HG03045 (cell line): ENCODE results near the gene TIGD7.

ENCODE experiments used
- ATAC-seq: cut with Tn5 transposase; IDR thresholded peaks from one replicate; pipeline ENCODE4 v1.9.1; 2021; ENCODE audit warnings: mild to moderate bottlenecking, moderate library complexity; ENCODE audit not compliant: unreplicated experiment

TIGD7 gene, protein sequence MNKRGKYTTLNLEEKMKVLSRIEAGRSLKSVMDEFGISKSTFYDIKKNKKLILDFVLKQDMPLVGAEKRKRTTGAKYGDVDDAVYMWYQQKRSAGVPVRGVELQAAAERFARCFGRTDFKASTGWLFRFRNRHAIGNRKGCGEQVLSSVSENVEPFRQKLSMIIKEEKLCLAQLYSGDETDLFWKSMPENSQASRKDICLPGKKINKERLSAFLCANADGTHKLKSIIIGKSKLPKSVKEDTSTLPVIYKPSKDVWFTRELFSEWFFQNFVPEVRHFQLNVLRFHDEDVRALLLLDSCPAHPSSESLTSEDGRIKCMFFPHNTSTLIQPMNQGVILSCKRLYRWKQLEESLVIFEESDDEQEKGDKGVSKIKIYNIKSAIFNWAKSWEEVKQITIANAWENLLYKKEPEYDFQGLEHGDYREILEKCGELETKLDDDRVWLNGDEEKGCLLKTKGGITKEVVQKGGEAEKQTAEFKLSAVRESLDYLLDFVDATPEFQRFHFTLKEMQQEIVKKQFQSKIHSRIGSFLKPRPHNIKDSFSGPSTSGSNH

DNA sequence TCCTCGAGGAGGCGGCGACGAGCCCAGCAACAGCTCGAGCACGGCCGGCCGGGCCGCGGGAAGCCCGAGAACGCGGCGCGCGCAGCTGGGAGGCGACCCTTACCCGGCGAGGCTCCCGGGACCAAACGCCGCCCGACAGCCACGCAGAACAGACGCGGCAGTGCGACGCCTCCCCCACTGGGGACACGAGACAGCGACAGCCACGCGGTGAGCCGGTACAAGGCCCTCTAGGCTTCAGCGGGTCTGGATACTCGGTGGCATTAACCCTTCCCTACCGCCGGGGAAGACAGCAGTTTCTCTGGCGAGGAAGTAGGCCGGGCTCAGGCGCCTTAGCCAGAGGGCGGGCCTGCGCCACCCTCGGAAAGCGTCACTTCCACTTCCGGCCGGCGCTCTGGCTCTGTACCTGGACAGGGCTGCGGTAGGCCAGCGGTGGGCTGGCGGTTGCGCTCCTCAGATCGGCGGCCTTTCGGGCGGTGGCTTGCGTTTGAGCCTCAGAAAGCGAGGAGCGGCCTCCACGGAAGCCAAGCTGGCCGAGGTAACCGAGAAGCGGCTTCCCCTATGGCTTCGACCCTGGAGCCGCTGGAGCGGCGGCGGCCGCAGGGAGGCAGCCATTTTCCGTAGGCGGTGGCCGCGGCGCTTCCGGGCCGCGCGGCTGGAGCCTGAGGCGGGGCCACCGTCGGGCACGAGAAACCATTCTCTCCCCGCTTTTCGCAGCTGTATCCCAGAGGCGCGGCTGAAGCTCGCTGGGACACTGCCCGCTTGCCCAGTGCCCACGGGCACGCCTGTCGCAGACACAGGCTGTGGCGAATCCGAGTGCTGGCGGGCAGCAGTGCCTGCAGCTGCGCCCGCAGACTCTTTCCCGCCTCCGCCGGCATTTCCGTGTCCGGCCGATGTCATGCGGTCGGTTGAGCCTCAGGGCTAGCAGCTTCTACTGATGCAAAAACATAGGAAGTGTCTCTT is at the start of gene TIGD7, which contains the start of gene ZNF75A:
Gene TIGD7, minus strand, starts transcription at position 322 of the 960 bp plus-strand sequence. CDS start 4,816 bp downstream, outside the sequence.
Gene ZNF75A, plus strand, starts transcription at position 389 of the 960 bp plus-strand sequence. CDS start 2,932 bp downstream, outside the sequence.
- peak; percentile 90 for ATAC-seq

DNA sequence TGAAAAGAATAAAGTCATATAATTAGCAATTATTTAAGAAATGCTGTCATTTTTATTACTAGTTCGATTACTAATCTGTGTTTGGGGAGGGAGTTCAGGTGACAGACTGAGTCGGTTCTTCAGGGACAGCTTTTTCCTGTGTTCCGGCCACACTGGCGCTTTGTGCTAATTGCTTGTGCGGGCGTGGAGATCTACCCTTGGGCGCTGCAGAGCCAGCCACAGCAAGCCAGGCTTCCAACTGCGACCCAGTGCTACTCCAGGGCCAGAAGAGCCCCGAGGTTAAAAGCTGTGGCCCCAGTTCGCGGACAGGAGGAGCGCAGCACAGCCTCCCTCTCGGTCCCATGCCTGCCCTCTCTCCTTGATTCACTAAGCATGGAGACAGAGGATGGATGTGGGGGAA is 43.9 kb upstream of the TIGD7 start:
- ATAC-seq: no peak

DNA sequence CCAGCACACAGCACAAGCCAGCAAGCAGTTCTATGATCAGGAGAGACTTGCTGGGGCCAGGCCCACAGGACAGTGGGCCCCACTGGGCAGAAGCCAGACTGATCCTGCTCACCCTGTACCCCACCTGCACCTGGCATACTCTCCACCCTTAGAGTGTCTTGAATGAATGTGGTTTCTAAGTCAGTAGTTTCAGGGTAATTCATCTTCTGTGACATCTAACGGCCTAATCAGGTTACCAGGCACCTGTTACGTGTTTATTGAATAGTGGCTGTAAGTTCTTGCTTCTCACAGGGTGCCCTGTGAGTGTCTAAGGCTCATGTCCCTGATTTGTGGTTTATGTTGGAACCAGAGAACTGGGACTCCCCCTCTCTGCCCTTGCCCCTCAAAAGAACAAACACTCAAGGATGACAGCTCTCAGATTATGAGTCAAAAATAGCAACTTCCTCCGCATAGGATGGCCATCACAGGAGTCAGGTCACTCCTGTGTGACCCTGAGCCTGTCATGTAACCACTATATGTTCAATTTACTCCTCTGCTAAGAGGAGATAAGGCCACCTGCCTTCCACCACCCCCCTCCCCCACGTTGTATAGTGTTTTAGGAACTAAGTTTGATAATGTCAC is 43.4 kb upstream of the TIGD7 start:
- ATAC-seq: no peak

DNA sequence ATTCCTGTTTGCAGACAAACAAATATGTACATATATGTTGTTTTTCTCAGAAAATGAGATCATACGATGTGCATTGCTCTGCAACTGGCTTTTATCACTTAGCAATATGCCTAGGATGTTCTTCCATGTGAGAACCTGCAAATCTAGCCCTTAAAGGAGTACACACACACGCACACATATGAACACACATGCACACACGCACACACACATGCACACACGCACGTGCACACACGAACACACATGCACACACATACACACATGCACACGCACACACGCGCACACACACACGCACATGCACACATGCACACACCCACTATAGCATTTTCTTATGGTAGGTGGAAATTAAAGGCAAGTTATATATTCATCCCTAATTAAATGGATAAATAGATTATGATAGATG is 42.4 kb upstream of the TIGD7 start:
- no peak for ATAC-seq

DNA sequence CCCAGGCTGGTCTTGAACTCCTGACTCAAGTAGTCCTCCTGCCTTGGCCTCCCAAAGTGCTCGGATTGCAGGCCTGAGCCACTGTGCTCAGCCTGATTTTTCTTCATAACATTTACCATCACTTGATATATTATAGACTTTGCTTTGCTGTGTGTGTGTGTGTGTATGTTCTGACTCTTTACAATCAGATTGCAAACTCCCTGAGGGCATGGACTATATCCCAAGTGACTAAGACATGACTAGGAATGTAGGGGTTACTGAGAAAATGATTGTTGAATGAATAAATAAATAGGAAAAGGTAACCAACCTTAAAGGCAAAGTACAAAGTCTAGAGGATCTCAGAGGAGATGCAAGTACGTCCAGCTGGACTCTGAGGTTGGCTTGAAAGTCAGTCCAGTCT is 40.8 kb upstream of the TIGD7 start:
- ATAC-seq: no peak

DNA sequence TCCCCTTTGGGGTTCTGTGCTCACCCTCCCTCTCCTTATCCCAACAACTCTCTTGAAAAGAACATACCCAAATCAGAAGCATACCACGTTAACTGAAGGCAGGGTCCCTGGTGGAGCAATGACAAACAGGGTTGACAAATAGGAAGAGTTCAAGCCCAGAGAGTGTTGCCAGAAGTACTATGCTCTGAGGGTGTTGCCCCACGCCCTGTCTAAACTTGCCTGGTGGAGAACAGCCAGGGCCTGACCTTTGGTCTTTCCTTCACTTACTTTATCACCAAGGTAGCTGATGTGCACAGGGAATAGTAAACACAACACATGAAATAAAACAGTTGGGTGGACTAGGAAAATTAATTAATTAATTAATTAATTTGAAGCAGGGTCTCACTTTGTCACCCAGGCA is 23.4 kb upstream of the TIGD7 start:
- ATAC-seq: no peak

DNA sequence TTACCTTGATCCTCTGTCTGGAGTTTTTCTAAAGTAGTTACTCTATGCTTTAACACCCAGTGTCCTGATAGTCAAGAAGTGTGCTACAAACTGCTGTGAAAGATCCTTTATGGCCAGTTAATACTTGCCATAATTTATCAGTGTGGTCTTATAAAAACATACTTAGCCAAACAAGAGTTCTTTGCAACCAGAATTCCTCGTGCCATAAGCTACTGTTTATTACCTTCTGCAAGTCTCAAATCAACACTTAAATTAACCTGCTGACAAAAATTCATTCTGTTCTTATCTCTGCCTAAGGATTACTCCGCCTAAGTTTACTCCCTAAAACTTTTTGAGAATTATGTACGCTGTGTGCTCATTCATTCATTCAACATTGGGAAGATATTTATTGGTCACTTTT is 22.9 kb upstream of the TIGD7 start:
- ATAC-seq: no peak

DNA sequence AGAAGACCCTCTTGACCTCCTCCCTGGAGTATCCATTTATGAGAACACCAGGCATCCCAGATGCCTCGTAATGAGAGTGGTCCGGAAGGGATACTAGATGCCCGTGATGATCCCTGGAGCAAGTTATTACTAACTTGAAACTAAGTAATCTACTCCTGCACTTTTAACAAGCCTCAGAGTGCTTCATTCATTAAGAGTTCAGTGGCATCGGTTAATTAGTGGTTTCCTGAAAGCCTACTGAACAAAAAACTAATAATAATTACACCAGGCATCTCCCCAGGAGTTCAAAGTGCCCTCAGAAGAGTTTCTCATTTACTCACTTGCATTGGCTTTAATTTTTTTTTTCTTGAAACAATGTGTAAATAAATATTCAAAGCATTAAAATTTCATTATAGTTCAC is 22.3 kb upstream of the TIGD7 start:
- ATAC-seq: no peak

DNA sequence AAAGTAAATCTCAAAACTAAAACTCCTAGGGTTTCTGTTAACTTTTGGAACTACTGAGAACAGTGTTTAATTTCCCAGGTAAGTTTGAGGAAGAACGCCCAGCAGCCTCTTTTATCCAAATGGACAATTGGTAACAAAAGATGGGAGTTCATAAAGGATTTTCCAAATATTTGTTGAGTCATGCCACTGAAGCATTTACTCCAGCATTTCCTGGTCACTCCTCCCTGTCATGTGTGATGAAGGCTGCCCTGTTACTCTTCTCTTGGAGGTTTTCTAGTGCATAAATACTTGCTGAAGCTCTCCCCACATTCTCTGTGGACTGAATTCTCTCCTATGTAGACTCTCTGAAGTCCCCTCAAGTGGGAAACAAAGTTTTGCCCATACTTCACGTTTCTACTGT is 16.6 kb upstream of the TIGD7 start:
- no peak for ATAC-seq

DNA sequence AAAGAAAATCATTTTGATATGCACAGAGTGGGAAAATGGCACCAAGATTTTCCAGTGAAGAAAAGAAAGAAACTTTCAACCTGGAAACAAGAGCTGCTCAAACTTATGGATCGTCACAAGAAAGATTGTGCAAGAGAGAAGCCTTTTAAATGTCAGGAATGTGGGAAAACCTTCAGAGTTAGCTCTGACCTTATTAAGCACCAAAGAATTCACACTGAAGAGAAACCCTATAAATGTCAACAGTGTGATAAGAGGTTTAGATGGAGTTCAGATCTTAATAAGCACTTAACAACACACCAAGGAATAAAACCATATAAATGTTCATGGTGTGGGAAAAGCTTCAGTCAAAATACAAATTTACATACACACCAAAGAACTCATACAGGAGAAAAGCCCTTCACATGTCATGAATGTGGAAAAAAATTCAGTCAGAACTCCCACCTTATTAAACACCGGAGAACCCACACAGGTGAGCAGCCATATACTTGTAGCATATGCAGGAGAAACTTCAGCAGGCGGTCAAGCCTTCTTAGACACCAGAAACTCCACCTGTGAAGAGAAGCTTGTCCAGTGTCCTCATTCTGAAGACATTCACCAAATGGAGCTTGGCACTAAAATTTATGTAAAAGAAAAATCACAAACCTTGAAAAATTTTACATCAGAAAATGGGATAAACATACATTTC is 12.2 kb upstream of the TIGD7 start:
- no peak for ATAC-seq

DNA sequence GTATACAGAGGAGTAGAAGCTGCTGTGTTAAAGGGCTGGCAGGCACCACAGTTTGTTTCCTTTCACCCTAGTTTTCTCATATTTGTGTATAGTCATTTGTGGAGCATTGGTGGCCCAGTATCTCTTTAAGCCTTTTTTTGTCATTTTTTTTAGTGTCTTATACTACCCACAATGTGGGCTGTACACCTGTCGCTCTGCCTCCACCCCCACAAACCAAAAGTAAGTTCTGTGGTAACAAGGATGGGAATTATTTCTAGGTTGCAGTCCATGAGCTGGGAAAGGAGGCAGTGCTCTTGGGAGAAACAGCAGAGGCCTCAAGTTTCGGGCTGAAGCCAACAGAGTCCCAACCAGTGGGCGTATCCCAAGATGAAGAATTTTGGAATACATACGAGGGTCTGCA is 6.3 kb upstream of the TIGD7 start:
- ATAC-seq: no peak

DNA sequence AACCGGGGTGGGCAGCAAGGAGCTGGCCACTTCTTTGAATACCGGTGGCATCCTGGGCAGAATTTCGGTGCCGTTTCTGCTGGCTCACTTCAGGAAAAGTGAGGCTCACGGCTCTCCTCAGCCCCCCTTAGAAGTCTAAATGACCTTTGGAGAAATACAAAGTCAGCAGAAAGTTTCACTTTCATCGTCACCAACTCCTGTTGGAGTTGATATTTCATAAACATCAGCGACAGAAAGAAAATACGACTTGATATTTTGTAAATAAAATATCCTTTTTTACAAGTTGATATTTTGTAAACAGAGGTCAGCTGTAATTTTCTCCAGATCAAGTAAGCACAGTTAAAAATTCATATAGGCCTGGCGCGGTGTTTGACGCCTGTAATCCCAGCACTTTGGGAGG is 848 bp upstream of the TIGD7 start:
- ATAC-seq: no peak

DNA sequence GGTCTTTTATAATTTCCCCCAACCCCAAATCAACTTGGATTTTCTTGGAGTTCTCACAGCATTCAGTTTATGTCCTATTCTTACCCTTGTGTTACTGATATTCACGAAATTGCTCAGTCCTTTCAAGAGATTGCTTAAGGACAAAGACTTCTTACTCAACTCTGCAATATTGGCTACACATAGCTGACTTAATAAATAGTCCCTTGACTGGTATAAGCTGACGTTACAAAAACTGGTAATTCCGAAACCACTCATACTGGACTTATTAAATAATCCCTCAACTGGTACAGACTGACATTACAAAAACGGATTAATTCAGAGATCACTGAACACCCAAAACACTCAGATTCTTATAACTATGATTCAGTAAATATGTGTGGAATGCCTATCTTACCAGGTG is 860 bp downstream of the TIGD7 start:
- no peak for ATAC-seq

DNA sequence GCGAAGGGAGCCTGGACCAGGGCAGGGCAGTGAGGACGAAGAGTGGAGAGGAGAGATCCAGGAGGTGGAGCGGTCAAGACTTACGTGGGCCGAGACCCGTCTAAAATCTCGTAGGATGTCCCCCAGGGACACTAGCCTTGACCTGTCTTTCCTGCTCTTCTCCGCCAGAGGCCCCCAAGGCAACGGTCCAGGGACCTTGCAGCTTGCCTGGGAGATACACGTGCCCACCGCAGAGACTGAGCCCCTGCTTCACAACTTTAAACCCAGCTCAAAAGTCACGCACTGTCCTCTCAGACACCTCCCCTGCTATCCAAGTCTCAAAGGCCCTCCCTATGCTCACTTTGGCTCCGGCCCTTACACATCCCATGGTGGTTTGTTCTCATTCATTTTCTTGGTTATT is 9.4 kb downstream of the TIGD7 start:
- ATAC-seq: no peak

DNA sequence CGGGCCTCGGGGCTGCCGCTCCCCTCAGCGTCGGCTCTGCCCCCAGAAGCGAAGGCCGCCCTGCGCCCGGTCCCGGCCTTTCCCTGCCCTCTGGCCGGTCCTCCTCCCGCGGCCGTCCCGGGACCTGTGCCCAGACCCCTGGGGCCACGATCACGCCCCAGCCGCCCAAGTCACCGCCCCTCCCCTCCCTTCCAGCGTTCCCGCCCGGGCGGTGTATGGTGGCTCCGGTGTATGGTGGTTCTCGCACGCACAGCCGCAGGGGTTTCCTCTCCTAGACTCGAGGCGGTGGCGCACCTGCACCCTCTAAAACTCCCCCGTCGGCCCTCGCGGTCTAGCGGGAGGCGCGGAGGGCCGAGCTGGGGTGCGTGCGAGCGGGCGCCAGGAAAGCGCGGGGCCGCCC is 10.0 kb downstream of the TIGD7 start:
- ATAC-seq: no peak

DNA sequence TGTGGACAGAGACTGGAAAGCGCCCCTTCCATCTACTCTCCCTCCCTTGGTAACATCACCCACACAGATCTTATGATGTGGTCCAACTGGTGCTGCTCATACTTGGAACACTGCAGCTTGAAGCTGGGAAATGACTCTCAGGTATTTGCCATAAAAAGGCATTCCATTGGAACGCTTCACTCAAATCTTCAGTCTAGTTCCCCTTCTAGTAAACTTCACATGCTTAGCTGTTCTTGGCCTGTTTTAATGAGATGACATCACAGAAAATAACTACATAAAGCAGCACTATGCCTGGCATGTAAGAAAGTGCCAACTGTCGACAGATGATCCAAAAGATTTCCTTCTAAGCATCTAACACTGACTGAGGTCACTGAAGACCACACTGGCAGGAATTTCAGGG is 12.6 kb downstream of the TIGD7 start:
- ATAC-seq: no peak

DNA sequence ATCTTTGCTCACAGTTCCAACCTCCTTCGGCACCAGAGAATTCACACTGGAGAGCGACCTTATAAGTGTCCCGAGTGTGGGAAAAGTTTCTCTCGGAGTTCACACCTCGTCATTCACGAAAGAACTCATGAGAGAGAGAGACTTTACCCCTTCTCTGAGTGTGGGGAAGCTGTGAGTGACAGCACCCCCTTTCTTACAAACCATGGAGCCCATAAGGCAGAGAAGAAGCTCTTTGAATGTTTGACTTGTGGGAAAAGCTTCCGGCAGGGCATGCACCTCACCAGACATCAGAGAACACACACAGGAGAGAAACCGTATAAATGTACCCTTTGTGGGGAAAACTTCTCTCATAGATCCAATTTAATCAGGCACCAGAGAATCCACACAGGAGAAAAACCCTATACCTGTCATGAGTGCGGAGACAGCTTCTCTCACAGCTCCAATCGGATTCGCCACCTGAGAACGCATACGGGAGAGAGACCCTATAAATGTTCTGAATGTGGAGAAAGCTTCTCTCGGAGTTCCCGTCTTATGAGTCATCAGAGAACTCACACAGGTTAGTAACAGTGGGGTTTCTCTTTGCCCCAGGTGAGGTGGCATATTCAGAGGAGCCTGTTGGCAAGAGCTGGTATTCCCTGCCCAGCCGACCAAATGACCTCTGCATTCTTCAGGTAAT is 15.1 kb downstream of the TIGD7 start:
- ATAC-seq: no peak

DNA sequence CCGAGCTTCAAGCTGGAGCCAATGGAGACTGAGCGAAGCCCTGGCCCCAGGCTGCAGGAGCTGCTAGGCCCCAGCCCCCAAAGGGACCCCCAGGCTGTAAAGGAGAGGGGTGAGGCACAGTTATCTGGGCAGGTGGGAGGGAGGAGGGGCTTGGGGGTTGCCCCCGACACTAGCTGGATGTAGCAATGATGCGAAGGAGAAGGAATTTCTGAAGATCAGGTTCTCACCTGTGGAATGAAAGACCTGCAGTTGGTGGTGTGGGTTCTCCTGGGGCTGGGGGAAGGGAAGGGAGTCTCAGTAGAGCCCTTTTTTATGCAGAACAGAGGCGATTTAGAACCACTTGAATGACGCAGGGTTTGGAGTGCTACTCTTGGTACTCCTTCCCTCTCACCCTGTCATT is 20.1 kb downstream of the TIGD7 start:
- no peak for ATAC-seq

DNA sequence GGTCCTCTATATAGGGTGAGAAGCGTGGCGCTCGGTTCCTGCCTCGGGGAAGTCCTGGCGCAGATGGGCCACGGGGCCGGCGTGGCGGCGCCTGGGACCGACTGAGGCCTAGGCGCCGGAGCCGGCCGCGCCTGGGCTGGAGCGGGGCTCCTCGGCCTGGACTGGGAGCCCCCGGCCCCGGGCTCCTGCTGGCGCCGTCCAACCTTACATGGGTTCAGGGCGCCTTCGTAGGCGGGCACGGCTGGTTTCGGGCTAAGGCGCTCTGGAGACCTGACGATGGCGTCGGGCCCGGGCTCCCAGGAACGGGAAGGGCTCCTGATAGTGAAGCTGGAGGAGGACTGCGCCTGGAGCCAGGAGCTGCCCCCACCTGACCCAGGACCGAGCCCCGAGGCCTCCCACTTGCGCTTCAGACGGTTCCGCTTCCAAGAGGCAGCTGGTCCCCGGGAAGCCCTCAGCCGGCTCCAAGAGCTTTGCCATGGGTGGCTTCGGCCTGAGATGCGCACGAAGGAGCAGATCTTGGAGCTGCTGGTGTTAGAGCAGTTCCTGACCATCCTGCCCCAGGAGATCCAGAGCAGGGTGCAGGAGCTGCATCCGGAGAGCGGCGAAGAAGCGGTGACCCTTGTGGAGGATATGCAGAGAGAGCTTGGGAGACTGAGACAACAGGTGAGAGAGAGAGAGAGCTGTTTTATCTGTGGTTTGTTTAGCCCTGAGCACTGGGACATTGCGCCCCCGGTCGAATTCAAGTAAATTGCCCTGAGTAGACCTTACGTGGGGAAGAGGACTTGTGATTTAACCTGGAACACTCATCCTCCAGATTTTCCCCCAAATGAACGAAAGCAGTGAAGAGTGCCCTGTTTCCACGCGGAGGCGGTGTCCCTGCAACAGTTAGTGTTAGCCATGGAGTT is 21.4 kb downstream of the TIGD7 start:
- ATAC-seq: no peak
